ENCODE results near the gene PKNOX2. TPM values are rescaled to one million over a fixed set of nuclear protein-coding genes. Genes with fewer than 3 reads are reported as not detected.

Gene PKNOX2
- total and polyA plus RNA-seq, 7 donors = 0.23 to 4.7 (median 1.4) TPM

DNA sequence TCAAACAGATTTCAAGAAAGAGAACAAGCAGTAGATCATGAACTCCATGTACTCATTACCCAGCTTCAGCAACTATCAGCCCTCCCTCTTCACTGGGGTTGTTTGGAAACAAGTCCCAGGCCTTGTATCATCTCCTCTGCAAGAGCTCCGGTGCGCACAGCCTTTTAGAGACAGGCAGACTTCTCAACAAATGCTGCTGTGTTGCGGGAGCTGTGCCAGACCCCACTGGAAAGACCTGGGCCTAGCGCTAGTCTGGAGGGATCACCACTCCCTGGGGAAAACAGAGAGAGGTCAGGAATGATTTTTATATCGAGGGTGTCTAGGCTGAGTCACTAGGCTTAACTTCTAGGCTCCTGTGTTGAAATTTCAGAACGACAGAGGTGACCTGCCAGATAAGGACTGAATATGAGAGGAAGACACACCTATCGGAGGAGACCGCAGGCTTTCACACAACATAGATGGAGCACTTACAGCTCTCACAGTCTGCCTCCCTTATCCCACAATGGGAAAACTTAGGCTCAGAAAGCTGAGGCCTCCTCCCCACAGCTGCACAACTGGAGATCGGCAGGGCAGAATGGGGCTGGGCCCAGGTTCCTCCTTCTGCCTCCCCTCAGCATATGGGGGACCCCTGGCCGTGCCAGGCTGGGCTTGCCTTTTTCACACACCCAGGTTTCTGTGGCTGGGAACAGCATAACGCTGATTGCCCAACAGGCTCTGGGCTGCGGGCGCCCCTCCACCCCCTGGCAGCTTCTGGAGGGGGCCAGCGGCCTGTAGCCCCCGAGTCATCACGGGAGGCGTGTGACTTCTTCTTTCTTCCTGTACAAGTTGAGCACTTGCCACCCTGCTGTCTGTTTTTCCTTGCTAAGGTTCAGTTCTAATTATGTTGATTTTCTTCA is 86.0 kb downstream of the PKNOX2 start:
- Histone ChIP-seq H3K4me3 (no peak overlapping the region), H3K27me3 (no peaks in the 10 kb centered on the region), H3K36me3 (no peaks in the 10 kb centered on the region), H3K27ac (no peak overlapping the region), H3K4me1 (no peaks in the 10 kb centered on the region), H3K9me3 (no peaks in the 10 kb centered on the region)
- intact Hi-C loops (cut with DNase I) = no loop called here
- WGBS, 2 donors = 73 to 76% methylated on average over 17 of the region's 17 CpGs
- TF ChIP-seq EP300 (IDR thresholded peaks at IDR 0.05) = no peak
- TF ChIP-seq, protein P1, sequence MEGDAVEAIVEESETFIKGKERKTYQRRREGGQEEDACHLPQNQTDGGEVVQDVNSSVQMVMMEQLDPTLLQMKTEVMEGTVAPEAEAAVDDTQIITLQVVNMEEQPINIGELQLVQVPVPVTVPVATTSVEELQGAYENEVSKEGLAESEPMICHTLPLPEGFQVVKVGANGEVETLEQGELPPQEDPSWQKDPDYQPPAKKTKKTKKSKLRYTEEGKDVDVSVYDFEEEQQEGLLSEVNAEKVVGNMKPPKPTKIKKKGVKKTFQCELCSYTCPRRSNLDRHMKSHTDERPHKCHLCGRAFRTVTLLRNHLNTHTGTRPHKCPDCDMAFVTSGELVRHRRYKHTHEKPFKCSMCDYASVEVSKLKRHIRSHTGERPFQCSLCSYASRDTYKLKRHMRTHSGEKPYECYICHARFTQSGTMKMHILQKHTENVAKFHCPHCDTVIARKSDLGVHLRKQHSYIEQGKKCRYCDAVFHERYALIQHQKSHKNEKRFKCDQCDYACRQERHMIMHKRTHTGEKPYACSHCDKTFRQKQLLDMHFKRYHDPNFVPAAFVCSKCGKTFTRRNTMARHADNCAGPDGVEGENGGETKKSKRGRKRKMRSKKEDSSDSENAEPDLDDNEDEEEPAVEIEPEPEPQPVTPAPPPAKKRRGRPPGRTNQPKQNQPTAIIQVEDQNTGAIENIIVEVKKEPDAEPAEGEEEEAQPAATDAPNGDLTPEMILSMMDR (IDR thresholded peaks at IDR 0.05) = no peak
- TF ChIP-seq POLR2AphosphoS5 (IDR thresholded peaks at IDR 0.05) = no peak
- no peak for TF ChIP-seq POLR2A (IDR thresholded peaks at IDR 0.05)
- no peak for DNase-seq

DNA sequence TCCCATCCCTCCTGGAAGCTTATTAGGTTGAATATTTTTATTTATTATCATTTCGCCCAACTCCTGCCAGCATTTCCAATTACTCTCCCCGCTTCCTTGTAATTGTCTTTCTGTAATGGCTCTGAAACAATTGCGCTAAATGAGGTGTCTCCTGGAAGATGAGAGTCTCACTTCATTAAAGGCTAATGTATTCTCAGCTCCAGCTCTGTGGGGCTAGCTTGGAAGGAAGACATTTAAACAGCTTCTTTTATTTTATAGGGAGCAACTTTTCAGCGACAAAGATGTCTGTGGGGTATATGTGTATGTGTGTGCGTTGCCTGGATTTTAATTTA is 86.6 kb downstream of the PKNOX2 start:
- H3K36me3 ChIP-seq = no peaks in the 10 kb centered on the region
- no peak for DNase-seq
- no peak overlapping the region for H3K4me3 ChIP-seq
- intact Hi-C loops (cut with DNase I) = no loop called here
- H3K27me3 ChIP-seq = no peaks in the 10 kb centered on the region
- no peak overlapping the region for H3K27ac ChIP-seq
- TF ChIP-seq POLR2A (IDR thresholded peaks at IDR 0.05) (no peak), POLR2AphosphoS5 (IDR thresholded peaks at IDR 0.05) (no peak), EP300 (IDR thresholded peaks at IDR 0.05) (no peak)
- TF ChIP-seq, protein P1 (IDR thresholded peaks at IDR 0.05) = no peak
- H3K4me1 ChIP-seq = peaks cover 0 to under 1% (median 0%) of the 10 kb centered on the region in 4 donors
- WGBS, 2 donors = 93 to 95% methylated on average over 5 of the region's 5 CpGs
- no peaks in the 10 kb centered on the region for H3K9me3 ChIP-seq

DNA sequence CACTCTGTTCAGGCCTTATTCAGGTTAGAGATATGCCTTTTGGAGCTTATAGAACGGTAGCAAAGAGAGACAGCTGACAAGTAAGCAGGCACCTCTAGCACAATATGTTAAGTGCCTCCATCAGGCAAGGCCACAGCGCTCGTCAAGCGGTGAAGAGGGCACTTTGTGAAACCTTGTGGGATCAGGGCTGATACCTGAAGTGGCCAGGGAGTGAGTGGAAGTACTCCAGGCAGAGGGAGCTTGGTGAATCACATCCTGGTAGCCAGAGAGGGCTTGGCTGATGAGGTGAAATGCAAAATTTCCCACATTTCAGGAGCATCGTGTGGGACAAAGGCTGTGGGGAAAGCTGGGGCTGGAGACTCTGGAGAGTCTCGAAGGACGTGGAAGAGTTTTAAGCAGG is 87.4 kb downstream of the PKNOX2 start:
- 87 to 88% methylated on average over 7 of the region's 7 CpGs for WGBS, 2 donors
- Histone ChIP-seq H3K36me3 (no peaks in the 10 kb centered on the region), H3K27me3 (no peaks in the 10 kb centered on the region), H3K4me3 (no peak overlapping the region), H3K9me3 (no peaks in the 10 kb centered on the region), H3K27ac (no peak overlapping the region), H3K4me1 (peaks cover 0 to 3% (median 0%) of the 10 kb centered on the region in 4 donors)
- no peak for DNase-seq
- intact Hi-C loops (cut with DNase I) = no loop called here
- TF ChIP-seq EP300 (IDR thresholded peaks at IDR 0.05) (no peak), POLR2A (IDR thresholded peaks at IDR 0.05) (no peak), POLR2AphosphoS5 (IDR thresholded peaks at IDR 0.05) (no peak)
- TF ChIP-seq, protein P1 (IDR thresholded peaks at IDR 0.05) = no peak

DNA sequence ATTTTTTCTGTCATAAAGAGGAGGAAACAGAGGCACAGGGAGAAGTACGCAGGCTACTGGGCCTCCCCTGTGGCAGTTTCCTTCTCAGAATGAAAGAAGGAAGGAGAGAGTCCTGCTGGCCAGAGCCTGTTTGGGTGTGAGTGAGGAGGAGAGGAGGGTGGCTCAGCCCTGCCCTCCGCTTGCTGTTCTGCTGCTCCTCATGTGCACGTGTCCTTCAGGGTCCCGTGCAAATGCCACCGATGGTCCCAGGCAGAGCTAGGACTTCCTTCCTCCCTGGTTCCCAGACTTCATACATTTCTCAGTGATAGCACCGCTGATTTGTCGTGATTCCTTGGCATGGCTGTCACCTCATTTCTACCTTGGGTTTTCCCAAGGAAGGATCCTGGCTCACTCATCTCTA is 88.7 kb downstream of the PKNOX2 start:
- H3K4me1 ChIP-seq = peaks cover 0 to 3% (median 0%) of the 10 kb centered on the region in 4 donors
- TF ChIP-seq EP300 (IDR thresholded peaks at IDR 0.05) (no peak), POLR2A (IDR thresholded peaks at IDR 0.05) (no peak), POLR2AphosphoS5 (IDR thresholded peaks at IDR 0.05) (no peak)
- TF ChIP-seq, protein P1 (IDR thresholded peaks at IDR 0.05) = no peak
- H3K27me3 ChIP-seq = no peaks in the 10 kb centered on the region
- 47 to 70% methylated on average over 7 of the region's 7 CpGs for WGBS, 2 donors
- no peak overlapping the region for H3K4me3 ChIP-seq
- no peak for DNase-seq
- H3K9me3 ChIP-seq = no peaks in the 10 kb centered on the region
- intact Hi-C loops (cut with DNase I) = no loop called here
- H3K27ac ChIP-seq = no peak overlapping the region
- no peaks in the 10 kb centered on the region for H3K36me3 ChIP-seq

Data from sigmoid colon (tissue), 7 donors.